ENCODE results near the gene PRKAR1B.
A peak's percentile ranks its signal among the peaks of the same experiment; 100 is the strongest.

Gene PRKAR1B

DNA sequence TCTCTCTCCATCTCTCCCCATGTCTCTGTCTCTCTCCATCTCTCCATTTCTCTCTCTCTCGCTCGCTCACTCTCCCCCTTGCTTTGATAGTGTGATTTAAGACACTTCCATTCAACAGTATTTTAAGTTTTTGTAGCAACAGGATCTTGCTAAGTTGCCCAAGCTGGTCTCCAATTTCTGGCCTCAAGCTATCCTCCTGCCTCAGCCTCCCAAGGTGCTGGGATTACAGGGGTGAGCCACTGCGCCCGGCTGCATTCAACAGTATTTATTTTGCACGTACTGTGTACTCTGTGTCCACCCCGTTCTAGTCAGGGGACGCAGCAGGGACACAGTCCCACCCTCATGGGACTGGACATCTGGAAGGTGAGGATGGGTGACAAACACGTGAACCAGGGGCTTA is 193.0 kb downstream of the PRKAR1B start:
- no peak for DNase-seq

DNA sequence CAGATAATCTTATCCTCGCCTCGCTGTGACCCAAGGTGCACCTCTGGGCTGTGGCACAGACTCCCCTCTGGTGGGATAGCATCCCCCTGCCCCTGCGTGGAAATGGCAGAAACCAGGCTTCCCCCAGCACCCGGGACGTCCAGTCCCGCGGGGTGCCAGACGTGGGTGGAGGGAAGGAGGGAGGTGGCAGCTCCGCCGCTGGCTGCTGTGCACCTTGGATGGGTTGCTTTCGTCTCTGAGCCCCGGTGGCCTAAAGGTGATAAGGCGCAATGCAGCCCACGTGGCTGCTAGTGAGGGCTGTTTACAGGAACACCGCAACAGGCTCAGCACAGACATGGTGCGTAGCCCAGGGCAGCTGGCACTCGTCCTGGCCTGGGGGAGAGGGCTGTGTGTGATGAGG is 193.8 kb downstream of the PRKAR1B start:
- no peak for DNase-seq

DNA sequence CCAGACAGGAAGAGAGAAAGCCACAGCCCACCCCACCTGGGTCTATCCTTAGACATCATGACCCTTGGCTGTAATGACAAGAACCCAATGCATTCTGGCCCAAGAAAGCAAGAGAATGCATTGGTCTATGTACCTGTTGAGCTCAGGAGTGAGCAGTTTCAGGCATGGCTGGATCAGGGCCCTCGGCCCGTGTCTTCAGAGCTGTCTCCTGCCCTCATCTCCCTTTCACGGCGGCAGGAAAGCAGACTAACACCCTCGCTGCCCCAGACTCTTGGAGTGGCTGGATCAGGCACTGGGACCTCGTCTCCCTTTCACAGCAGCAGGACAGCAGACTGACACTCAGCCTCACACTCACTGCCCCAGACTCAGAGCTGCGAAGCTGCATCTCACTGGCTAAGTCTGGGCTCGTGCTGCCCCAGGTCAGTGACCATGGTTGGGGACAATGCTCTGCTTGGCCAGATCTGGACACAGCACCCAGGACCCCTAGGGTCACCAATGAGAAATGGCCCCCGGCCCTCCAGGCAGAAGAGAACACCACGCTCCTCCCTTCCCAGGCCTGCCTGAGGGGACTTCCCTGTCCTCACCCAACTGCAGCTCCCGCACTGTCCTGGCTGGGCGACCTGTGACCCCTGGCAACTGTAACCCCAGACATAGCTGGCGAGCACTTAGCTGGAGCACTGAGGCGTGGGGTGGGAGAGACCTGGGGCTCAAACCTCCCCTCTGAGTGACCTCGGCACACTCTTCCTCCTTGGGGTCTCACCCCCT is 194.5 kb downstream of the PRKAR1B start:
- no peak for DNase-seq

DNA sequence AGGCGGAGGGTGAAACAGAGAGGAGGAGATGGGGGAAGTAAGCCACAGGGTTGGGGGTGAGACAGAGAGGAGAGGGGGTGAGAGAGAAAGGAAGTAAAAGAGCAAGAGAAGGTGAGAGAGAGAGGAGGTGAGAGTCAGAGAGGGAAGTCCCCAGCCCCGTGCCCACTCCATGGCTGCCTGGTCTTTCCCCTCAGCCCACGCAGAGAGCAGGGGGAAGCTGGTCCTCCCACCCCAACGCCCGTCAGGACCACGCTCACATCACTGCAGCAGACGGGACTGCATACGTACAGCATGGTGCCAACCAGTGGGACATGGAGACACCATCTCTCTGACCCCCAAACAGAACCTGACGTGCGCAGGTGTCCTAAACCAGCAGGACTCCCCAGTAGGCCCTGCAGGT is 195.3 kb downstream of the PRKAR1B start:
- no peak for DNase-seq

DNA sequence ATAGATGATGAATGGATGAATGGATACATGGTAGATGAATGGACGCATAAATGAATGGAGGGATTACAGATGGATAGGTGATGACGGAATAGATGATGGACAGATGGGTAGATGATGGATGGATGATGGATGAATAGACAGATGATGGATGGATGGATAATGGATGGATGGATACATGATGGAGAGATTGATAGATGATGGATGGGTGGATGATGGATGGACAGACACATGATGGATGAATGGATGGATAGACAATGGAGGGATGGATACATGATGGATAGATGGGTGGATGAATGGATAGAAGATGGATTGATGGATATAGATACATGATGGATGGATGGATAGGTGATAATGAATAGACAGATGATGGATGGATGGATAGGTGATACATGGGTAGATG is 198.6 kb downstream of the PRKAR1B start:
- no peak for DNase-seq

DNA sequence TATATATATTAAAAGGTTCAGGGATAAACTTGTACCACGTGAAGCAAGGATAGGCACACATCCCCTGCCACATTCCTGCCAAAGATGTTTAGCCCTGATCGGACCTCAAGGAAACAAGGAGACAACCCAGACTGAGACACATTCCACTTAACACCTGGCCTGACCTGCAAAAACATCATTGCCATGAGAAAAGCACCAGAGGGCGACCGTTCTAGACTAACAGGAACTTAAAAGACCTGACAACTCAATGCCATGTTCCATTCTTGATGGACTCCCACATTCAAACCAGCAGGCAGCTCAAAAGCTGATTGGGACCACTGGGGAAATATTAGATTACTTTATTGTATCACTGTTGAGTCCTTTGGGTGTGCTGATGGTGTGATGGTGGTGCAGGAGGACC is 199.4 kb downstream of the PRKAR1B start:
- no peak for DNase-seq

DNA sequence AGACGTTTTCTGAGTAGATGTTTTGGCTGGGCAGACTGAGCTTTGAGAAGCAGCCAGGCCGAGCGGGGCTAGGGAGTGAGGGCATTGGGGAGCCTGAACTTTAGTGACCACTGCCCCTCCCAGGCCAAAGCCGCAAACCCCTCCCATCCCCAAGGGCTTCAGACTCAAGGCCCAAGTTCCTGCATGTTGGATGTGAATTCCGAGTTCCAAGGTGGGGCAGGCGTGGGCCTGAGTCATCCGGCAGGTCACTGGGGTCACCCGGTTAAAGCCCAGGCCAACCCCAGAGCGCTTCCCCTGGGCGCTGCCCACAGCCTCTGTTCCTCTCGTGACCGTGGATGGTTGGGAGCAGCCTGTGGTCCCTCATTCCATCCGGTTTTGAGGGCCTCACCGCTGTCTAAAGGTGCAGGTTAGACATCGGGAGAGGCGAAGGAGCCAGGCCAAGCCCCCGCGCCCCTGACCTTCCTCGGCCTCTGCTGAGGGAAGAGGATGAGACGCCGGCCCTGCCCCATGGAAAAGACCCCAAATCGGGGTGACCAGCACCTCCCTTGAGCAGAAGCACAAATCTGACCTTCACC is 200.5 kb downstream of the PRKAR1B start:
- no peak for DNase-seq

DNA sequence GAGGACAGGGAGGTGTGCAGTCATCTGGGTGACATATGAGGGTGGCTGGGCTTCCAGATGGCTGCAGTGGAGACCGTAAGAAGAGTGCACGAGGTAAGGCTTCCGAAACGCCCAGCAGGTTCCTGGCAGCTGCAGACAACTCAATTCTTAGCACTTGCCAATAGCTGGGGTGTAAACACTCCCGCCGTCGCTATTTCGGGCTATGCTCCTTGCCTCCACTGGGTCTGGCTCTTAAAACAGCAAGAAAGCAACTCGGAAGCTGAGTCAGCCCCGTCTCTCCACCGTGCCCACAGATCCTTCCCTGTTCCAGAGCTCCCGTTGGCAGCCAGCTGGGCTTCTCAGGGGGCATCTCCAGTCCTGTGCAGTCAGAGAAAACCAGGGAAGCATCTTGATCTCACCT is 201.3 kb downstream of the PRKAR1B start:
- no peak for DNase-seq

DNA sequence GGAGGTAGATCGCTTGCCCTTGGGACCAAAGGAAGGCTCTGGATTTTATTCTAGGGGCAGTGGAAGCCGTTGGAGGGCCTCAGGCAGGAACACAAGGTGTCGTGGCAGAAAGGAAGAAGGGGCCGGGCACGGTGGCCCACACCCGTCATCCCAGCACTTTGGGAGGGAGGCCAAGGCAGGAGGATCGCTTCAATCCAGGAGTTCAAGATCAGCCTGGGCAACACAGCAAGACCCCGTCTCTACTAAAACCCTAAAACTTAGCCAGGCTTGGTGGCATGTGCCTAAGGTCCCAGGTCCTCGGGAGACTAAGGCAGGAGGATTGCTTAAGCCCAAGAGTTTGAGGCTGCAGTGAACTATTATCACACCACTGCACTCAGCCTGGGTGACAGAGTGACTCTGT is 202.3 kb downstream of the PRKAR1B start:
- DNase-seq: no peak

DNA sequence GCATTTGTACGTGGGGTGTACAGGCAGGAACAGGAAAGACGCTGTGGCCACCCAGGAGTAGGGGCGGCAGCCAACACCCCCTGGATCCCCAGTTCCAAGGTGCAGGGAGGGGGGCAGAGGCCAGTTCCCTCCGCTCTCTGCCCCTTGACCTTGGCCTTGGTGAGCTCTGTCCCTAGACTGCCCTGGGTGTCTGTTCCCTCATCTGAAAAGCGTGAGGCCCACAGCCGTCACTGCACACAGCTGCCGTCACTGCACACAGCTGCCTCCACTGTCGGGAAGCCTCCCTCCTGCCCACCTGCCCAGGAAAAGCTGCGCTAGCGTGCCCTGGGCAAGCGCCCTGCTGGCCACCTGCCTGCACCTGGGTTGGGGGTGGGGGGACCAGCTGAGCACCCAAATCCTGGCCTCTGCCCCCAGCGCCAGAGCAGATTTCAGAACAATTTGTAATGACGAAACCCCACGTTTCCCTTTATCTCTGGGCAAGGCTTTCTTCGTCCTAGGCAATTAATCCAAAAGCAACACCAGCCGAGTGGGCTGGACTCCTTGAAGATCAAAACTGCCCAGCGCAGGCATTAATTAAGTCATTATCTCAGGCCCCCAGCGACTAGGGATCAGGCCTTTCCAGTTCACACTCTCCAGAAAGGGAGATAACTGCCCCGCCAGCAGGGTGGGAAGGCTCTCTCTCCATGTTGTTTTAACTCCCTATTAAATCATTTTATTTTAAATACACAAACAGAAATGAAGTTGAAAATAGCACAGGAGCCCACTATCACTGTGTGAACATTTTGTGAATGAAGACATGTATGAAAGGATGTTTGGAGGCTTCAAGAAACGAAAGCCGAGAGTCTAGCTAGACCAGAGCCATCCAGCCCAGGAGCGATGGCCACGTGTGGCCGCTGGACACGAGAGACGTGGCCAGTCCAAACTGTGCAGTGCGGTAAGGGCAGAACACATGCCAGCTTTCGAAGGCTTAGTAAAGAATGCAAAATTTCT is 203.4 kb downstream of the PRKAR1B start:
- DNase-seq: no peak

DNA sequence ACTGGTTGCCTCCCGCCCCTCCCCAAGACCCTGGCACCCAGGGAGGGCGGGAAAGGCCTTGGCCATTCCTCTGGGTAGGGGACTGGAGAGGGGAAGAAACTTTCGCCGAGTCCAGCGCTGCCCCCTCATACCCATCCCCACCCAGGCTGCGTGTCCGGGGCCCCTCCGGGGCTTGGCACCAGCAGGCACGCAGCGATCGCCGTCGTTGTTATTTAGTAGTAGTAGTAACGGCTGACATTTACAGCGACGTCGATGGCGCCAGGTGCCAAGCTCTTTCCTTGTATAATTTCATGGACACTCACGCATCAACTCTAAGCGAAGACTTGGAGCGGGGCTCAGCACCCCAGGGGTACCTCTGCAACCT is 204.1 kb downstream of the PRKAR1B start:
- no peak for DNase-seq

DNA sequence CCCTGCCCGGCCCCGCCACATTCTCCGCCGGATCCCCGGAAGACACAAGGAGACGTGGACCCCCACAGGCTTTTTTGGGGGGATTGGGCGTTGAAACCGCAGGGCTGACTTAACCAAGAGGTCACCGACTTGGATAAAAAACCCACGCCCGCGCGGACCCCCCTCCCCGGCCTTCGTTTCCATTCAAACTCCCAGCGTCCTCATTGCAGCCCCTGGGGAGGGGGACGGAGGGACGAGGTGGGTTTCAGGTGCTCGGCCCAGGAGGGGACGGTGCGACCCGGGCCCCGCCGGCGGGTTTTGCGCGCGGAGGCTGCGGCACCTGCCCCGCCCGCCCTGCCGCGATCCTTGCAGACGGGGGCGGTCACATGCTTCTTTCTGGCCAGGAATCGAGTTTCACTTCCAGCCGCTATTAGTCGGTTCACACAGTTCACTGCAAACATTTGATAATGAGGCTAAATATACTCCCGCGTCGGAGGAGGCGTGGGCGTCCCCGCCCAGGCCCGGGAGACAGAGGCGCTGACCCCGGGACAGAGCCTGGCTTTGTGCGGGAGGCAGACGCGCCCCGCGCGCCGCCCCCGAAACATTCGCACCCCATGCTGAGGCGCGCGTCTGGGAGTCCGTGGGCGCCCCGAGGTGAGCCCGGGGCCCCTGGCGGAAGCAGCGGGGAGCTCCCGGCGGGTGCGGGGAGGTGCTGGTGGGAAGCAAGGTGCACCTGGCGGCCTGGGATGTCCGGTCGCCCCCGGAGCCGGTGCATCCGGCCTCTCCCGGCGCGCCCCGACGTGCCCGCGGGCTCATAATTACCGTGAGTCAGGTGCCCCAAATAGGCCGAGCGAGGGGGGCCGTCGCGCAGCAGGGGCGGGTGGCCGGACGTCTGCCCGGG is 204.8 kb downstream of the PRKAR1B start:
- DNase-seq: peak; percentile 41

DNA sequence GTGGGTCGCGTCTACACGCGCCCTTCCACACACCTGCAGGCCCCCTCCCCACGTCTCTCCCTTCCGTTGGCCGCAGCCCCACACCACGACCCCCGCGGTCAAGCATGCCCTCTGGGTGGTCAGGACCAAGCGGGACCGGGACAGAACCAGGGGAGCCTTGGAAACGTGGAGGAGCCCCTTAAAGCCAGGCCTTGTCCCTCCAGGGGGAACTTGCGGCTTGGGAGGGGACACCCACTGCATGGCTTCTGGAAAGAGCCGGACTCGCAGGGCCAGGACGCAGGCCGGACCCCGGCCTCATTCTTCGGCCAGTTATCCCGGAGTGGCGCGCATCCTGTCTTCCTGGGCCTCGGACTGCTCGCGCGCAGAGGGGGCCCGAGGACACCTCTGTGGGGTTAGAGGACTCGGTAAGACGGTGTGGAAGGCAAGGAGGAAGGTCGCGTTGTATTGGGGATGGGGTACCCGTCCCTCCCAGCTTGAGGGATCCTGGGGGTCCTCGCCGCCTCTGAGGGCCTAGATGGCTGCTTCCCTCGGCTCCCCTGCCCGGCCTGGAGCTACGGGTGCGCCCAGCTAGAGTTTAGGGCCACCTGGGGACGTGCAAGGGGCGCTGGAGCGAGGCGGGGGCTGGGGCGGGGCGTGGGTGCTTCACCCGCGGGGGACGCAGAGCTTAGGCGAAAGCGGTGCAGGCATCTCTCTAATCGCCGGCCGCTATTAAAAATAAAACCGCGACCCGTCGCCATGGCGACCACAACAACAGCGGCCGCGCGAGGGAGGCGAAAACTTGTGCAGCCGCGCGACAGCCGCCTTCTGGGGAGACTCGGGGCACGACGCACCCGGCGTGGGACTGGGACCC is 205.6 kb downstream of the PRKAR1B start:
- DNase-seq: peak; percentile 63

DNA sequence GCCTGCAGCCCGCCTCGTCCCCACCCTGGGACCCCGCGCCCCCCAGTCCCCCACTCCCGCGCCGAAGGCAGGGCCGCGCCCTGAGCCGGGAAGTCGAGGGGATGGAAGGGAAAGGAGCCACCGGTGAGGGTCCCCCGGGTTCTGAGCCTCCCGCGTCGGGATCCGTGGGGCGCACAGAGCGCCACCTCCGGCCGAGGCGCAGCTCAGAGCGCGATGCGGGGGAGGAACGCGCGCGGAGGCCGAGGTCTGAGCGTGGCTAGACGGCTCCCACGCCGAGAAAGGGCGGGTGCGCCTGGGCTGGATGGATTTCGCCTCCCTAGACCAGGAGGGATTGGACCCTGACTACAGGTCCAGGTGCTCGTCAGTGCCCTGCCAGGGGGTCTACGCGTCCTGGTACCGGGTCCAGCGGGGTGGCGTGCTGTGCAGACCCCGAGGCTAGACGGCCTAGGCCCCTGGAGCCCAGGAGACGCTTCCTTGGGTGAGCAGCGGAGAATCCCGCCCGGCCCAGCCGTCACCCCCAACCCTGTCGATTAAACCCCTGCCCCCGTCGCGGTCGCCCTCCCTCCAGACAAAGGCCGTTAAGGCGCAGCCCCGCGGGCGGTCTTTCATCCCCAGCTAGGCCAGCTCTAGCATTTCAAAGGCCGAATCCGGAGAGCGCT is 206.4 kb downstream of the PRKAR1B start:
- no peak for DNase-seq

DNA sequence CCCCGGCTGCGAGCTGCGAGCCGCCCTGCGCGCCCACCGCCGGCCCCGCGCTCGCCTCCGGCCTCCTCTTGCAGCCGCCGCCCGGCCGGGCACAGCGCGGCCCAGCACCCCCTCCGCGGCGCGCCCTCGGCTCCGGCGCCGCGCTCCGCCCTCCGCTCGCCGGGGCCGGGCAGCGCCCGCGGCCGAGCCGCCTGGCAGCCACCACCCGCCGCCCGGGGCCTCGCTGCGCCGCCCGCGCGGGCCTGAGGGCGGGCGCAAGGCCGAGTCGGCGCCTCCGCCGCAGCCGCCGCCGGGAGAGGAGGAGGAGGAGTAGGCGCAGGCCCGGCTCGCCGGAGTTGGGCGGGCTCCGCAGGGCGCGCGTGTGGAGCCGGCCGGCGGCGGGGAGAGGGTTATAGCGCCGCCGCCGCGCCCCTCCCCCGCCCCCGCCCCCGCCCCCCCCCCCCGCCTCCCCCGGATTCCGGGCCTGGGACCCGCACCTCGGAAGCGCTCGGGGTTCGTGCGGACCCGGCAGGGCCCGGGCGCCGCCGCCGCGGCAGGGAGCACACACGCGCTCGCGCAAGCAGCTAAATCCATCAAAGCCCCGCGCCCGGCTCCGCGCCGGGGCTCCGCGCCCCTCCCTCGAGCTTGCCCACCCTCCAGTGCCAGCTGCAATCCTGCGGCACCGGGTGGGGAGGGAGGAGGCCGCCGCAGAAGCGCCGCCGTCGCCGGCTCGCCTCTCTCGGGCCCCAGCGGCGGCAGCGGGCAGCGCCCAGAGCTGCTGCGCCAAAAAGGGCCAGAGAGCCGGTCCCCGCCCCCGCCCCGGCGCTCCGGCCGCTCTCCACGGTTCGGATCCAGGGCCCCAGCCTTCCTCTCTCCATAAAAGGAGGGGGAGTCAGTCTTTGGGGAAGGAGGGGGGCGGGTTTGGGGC is 207.3 kb downstream of the PRKAR1B start, which contains the start of gene PDGFA:
PDGFA (minus strand) TSS at position 363 of the 907 bp plus-strand sequence. CDS start 845 bp downstream, outside the sequence.
- peak; percentile 28 for DNase-seq

DNA sequence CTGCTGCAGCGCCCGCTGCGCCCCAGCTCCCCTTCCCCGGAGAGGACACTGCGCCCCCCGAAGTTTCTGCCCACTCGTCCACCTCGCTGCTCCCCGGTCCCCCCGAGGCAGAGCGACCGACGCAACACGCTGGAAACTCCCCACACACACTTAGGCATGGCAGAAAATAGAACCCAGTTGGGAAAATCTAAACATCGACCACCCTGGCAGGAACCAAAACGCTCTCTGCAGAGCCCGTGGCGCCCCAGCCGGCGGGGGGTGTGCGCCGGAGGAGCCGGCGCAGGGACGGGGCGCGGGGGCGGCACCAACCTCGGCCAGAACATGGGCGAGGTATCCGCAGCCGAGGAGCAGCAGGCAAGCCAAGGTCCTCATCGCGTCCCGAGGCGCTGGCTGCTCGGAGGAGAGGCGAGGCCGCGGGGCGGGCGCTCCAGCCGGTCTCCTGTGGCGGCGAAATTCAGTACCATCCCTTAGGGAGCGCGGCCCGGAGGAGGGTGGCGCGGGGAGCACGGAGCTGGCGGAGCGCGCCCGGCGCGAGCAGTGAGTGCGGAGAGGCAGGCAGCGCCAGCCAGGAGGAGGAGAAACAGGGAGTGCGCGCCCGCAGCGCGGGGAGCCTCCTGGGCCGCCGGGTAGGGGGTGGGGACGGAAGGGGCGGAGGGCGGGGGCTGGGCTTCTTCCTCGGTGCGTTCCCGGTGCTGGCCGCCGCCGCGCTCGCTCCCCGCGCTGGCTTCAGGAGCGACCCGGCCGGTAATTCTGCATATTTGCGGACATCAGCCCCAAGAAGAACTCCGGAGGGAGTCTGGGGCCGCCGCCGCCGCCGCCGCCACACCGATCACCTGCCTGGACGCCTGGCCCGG is 208.2 kb downstream of the PRKAR1B start:
- DNase-seq: peak; percentile 72

DNA sequence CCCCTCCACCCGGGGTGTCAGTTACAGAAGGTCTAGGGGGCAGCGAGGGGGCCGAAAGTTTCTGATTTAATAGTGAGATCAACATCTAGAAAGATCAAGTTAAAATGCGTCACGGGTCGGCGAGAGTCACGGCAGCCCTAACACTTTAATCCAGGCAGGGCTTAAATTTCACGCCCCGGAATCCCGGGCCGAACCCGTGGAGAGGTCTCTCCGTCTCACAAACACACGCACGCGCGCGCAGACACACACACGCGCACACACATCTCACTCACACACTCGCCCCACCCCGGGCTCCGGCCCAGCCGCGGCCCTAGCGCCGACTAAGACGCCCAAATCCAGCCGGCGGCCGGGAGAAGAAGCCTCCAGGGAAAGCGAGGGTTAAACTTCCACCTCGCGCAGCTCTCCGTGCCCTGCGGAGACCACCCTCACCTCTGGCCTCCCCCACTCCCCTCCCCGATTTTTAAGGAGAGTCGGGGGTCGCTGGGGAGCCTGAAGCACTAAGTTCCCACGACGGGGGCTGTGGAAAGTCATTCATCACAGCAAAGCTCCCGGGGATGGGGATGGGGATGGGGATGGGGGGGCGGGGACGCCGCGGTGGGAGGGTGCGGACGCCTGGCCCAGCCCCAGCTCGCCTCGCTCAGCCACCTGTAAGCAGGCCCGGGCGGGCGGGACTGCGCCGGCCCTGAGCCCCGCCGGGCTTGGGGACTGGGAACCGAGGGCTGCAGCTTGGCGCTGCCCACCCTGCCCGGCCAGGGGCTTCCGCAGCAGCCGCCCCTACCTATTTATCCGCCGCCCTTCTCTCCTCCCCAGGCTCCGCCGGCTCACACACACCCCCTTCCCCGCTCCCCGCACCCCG is 209.1 kb downstream of the PRKAR1B start:
- DNase-seq: peak; percentile 33
